Measurements from ENCODE around the gene PRPF38A.
A peak's percentile ranks its signal among the peaks of the same experiment; 100 is the strongest.

PRPF38A gene

GRCh38 chr1:52399629-52400028, 4.8 kb upstream of the PRPF38A start:
- no peak for DNase-seq (ENCODE audit: low read depth in 2 of 2)

- no peak for DNase-seq (ENCODE audit: low read depth in 2 of 2)
Measured at GRCh38 chr1:52400131-52400530, 4.3 kb upstream of the PRPF38A start.

GRCh38 chr1:52402860-52403240, 1.6 kb upstream of the PRPF38A start:
- no peak for DNase-seq (ENCODE audit: low read depth in 2 of 2)

DNA sequence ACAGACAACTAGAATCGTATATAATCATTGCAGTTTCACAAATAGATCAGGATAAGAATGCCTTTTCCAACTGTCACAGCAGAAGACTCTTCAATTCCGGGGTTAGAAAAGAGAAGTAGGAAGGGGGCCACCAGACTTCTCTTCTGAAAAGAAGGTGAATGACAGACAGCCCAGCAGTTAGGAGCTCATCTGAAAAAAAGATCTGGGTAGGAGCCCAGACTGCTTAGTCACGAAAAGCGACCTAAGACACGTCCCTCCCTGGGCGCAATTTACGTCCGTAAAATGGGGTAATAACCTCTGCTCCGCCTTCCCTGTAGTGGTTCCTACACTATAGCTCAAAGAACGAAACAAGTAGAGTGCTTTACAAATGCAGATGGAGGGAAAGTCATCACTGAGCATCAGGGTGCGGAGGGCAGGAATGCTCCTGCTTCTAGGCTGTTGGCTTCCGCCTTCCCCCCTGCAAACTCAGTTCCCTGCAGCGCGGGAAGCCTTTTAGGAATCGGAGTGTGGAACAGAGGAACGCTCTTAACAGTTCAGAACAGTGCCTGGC, 761 bp upstream of the PRPF38A start:
- DNase-seq (ENCODE audit: low read depth in 2 of 2) = peak in 1 of 2 donors; percentile 10

DNA sequence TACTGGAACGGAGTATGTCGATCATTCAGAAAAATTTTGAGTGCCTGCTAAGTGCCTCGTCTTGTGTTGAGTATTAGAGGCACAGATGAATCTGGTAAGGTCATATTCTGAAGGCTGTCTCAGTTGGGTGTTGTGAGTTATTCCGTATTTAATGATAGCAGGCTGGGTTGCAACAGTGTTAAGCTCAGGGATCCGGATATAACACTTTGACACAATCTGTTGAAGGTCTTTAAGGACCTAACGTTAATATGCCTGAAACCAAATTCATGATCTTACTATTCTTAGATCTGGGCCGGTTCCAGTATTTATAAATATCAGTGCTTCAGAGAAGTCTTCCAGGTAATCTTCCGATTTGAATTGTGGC, 555 bp downstream of the PRPF38A start:
- DNase-seq (ENCODE audit: low read depth in 2 of 2) = no peak

DNA sequence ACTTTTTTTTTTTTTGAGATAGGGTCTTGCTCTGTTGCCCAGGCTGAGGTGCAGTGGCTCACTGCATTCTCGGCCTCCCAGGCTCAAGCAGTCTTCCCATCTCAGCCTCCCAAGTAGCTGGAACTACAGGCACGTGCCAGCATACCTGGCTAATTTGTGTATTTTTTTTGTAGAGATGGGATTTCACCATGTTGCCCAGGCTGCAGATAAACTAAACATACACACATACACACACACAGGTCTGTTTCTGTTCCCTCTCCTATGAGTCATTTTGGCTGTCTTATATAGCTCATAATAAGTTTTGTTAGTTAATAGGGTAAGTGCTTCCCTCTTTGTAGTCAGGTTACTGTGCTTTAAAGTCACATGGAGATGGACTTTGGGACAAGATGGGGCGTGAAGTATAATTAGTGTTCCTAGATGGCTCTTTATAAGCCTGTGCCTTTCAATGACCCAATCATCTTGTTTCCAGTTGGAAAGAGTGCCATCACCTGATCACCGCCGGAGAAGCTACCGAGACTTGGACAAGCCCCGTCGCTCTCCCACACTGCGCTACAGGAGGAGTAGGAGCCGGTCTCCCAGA, 9.1 kb downstream of the PRPF38A start:
- DNase-seq (ENCODE audit: low read depth in 2 of 2) = no peak

- DNase-seq (ENCODE audit: low read depth in 2 of 2) = no peak
Measured at GRCh38 chr1:52414942-52415341, 10.5 kb downstream of the PRPF38A start.

- DNase-seq (ENCODE audit: low read depth in 2 of 2) = no peak
Measured at GRCh38 chr1:52416811-52417210, 12.4 kb downstream of the PRPF38A start.

DNA sequence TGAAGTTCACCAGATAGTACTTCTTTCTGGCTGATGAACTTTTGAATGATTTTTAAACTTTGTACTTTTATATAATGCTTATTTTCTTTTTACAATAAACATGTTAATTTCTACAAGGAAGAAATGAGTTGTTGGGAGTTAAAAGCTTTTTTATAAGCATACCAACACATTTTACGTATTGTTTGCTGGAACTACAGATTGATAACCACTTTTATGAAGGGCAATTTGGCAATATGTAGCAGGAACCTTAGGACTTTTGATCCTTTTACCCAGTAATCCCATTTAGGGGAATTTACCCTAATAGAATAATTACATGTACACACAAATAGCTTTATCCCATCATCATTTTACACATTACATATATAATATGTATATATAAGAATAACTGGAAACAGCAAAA, 16.3 kb downstream of the PRPF38A start:
- no peak for DNase-seq (ENCODE audit: low read depth in 2 of 2)

GRCh38 chr1:52423055-52423454, 18.7 kb downstream of the PRPF38A start:
- no peak for DNase-seq (ENCODE audit: low read depth in 2 of 2)

DNA sequence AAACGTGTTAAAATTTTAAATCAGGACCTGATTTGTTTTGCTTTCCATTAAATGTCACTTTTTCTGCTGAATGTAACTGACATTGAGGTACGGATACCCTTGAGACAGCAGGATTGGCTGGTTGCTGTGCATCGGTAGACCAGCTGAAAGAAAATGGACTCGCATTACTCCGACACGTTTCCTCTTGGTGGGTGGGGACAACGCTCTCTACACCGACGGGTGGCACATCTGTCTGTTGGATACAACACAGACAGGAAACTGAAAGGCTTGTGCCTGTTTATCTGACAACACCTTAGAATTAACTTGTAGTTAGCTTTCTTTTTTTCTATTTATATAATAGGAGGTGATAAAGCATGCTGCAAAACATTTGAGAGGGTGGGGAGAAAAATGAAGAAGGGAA, 19.4 kb downstream of the PRPF38A start:
- peak; percentile 17 to 46 for DNase-seq (ENCODE audit: low read depth in 2 of 2)

- DNase-seq (ENCODE audit: low read depth in 2 of 2) = peak in 1 of 2 donors; percentile 10
Measured at GRCh38 chr1:52424231-52424636, 19.8 kb downstream of the PRPF38A start.

DNA sequence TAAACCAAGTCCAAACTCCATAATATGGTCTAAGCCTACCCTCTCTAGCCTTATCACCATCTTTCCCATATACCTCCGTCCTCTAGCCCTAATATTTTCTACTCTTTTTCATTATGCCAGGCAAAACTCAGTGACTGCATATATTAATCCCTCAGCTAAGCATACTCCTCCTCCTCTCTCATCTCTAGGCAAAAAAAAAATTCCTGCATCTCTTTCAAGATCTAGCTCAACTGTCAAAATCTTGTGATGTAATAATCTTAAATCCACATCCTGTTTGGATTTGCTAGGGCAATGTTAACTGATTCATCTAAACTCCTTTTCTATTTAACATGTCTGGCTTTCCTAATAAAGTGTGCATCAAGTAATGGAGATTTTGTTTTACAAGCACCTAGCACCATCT, 20.4 kb downstream of the PRPF38A start:
- DNase-seq (ENCODE audit: low read depth in 2 of 2) = no peak

DNA sequence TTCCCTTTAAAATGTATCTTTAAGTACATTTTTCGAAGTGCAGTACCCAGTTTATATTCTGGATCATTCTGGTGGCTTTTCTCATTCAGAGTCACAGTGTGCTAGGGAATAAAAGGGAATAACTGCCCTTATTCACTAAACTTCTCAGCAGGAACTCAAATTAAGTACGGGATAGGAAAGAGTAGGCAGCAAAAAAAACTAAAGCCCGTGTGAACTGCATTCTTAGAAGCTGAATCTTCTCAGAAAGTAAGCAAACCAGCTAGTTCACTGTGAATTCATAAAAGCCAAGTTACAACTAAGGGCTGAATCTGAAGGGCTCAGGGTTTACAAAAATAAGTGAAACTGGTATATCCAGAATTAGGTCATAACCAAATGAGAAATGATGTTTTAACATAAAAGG, 22.0 kb downstream of the PRPF38A start:
- DNase-seq (ENCODE audit: low read depth in 2 of 2) = no peak

DNA sequence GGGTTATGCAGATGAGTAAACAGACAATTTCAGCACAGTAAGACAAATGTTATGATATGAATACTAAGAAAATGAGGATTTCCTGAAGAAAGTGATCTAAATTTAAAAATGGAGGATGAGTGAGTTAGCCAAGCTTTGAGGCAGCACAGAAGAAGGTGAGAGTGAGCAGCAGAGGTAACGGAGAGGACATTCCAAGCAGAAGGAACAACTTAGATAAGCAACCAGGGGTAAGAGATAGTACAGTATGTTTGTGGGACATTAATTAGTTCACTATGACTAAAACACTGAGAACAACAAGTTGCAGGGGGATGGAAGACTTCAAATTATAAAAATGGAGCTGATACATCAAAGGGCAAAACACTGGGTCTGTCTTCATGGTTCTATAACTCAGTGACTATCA, 22.8 kb downstream of the PRPF38A start:
- no peak for DNase-seq (ENCODE audit: low read depth in 2 of 2)

DNA sequence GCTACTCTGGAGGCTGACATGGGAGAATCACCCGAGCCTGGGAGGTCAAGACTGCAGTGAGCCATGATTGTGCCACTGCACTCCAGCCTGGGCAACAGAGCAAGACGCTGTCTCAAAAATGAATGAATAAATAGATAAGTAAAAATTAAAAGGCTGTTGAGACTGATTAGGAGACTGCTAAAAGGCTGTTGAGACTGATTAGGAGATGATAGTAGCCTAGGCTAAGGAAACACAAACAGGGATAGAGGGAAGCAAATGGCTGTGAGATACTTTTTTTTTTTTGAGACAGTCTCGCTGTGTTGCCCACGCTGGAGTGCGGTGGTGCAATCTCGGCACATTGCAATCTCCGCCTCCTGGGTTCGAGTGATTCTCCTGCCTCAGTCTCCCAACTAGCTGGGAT, 28.4 kb downstream of the PRPF38A start:
- no peak for DNase-seq (ENCODE audit: low read depth in 2 of 2)

DNA sequence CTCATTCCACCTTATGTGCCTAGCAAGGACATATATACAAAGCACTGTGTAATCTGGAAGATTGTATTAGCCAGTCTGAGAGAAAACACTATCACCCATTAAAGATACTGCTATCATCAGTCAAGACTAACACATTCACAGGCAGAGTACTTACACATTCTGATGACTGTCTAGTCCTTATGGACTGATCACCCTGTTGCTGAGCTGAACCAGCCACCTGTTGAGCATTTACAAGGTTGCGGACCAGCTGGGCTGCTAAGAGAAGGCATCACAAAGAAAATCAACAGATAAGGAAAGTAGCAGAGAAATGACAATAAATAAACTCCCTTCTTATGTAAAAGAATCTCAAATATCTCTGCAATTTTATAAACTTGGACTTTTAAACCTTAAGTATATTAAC, 30.8 kb downstream of the PRPF38A start:
- no peak for DNase-seq (ENCODE audit: low read depth in 2 of 2)

GRCh38 chr1:52435650-52436049, 31.2 kb downstream of the PRPF38A start:
- DNase-seq (ENCODE audit: low read depth in 2 of 2) = no peak

DNA sequence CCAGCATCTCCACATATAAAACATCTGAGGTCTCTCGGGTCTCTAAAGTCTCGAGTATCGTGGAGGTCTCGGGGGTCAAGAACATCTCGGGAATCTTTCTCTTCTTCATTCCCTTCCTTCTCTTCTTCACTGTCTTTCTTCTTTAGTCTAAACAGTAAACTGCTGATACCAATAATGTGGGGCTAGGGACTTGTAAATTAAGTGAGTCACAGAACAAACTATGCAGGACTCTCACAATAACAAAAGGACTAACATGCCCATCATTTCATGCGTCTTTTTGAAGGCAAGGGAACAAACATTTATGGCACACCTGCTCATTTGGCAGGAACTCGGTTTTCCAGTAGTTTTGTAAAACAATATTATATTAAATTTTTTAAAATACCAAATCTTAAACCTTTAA, 32.4 kb downstream of the PRPF38A start:
- DNase-seq (ENCODE audit: low read depth in 2 of 2) = no peak

DNA sequence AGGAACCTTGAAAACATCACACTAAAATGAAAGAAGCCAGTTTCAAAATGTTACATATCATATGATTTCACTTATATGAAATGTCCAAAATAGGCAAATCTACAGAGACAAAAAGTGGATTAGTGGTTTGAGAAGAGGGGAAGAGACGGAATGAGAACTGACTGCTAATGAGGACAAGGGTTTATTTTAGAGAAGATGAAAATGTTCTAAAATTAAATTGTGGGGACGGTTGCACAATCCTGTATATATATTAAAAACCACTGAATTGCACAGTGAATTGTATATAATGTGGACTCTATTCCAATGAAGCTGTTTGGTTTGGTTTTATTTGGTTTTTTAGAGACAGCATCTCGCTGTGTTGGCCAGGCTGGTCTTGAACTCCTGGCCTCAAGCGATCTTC, 35.6 kb downstream of the PRPF38A start:
- DNase-seq (ENCODE audit: low read depth in 2 of 2) = no peak

DNA sequence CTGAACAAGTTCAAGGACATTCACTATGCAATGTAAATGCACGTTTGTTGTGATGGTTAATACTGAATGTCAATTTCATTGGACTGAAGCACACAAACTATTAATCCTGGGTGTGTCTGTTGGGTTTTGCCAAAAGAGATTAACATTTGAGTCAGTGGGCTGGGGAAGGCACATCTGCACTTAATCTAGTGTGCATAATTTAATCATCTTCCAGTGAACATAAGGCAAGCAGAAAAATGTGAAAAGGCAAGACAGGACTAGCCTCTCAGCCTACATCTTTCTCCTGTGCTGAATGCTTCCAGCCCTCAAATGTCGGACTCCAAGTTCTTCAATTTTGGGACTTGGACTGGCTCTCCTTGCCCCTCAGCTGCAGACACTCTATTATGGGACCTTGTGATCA, 40.1 kb downstream of the PRPF38A start:
- no peak for DNase-seq (ENCODE audit: low read depth in 2 of 2)

GRCh38 chr1:52454127-52454526, 49.7 kb downstream of the PRPF38A start:
- DNase-seq (ENCODE audit: low read depth in 2 of 2) = no peak

DNA sequence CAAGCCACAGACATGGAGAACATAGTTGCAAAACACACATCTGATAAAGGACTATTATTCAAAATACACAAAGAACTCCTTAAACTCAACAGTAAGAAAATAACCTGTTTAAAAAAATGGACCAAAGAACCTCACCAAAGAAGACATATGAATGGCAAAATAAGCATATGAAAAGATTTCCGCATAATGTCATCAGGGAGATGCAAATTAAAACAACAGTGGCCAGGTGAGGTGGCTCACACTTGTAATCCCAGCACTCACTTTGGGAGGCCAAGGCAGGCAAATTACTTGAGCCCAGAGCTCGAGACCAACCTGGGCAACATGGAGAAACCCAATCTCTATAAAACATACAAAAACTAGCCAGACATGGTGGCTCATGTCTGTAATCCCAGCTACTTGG, 50.4 kb downstream of the PRPF38A start:
- no peak for DNase-seq (ENCODE audit: low read depth in 2 of 2)

GRCh38 chr1:52455686-52456085, 51.3 kb downstream of the PRPF38A start:
- no peak for DNase-seq (ENCODE audit: low read depth in 2 of 2)

All from stimulated activated CD4-positive, alpha-beta T cell treated with anti-CD3 and anti-CD28 coated beads, Interleukin-1b, Interleukin-23, amount 100 ng/mL, for 1 hour (primary cell).